Uterus (tissue), 2 donors: Measurements from ENCODE around the gene PLK1.

Experiments used
- CTCF ChIP-seq, 4 experiments: fragments of 200-600 bp in 2 of 4; fragments of 450-650 bp in 2 of 4; sonication (generic) in 2 of 4; IDR thresholded peaks; one replicate each; pipeline ENCODE4 v1.5.1; 2016 to 2019; ENCODE audit warnings: antibody characterized with exemption in 4 of 4, mild to moderate bottlenecking in 2 of 4, moderate library complexity in 1 of 4
- POLR2A ChIP-seq, 2 donors: fragments of 450-650 bp; IDR thresholded peaks; one replicate each; pipeline ENCODE4 v1.6.1; 2016; ENCODE audit warnings: antibody characterized with exemption in 2 of 2, mild to moderate bottlenecking in 1 of 2, moderate library complexity in 1 of 2

- TF ChIP-seq CTCF (IDR thresholded peaks at IDR 0.05) (no peak), POLR2A (IDR thresholded peaks at IDR 0.05) (no peak)
These were observed 8.5 kb downstream of the PLK1 start for GRCh38 chr16:23687034-23687808.
